GM23338 (cell line): ENCODE measurements around the gene EPHB3. TPM values are rescaled to one million over a fixed set of nuclear protein-coding genes. Genes with fewer than 3 reads are reported as not detected.

ENCODE experiments used
- ATAC-seq: fragments of 200-7000 bp; cut with Tn5 transposase; 3 replicates; pipeline ENCODE4 v1.9.1; 2020
- DNase-seq: peaks from one replicate; pipeline ENCODE4 v3.0.0-alpha.2; 2015; ENCODE audit warnings: low spot score
- H2AFZ ChIP-seq: fragments of 200-600 bp; sonication (generic); 2 replicates; pipeline ENCODE4 v1.8.0; 2016; ENCODE audit warnings: antibody characterized with exemption, mild to moderate bottlenecking, moderate library complexity
- H3F3A ChIP-seq: fragments of 200-600 bp; sonication (generic); replicated peaks from 2 replicates; pipeline ENCODE4 v1.8.0; 2017; ENCODE audit warnings: antibody characterized with exemption, mixed run types, low read depth
- H3K27ac ChIP-seq: fragments of 200-600 bp; sonication (generic); 2 replicates; pipeline ENCODE4 v1.6.1; 2016; ENCODE audit warnings: low read depth
- H3K27me3 ChIP-seq: fragments of 200-600 bp; sonication (generic); 2 replicates; pipeline ENCODE4 v1.8.0; 2016; ENCODE audit warnings: mild to moderate bottlenecking, mixed run types, moderate library complexity; ENCODE audit not compliant: insufficient read depth
- H3K36me3 ChIP-seq: fragments of 200-600 bp; sonication (generic); 2 replicates; pipeline ENCODE4 v1.8.0; 2016; ENCODE audit warnings: mild to moderate bottlenecking; ENCODE audit not compliant: insufficient read depth
- H3K4me1 ChIP-seq: fragments of 200-600 bp; sonication (generic); 2 replicates; pipeline ENCODE4 v1.8.0; 2016; ENCODE audit warnings: mild to moderate bottlenecking, moderate library complexity; ENCODE audit not compliant: insufficient read depth
- H3K4me2 ChIP-seq: fragments of 200-600 bp; sonication (generic); 2 replicates; pipeline ENCODE4 v1.7.1; 2017; ENCODE audit warnings: mixed run types
- H3K4me3 ChIP-seq: fragments of 200-600 bp; sonication (generic); 2 replicates; pipeline ENCODE4 v1.6.1; 2016; ENCODE audit warnings: mixed run types
- H3K79me2 ChIP-seq: fragments of 200-600 bp; sonication (generic); replicated peaks from 2 replicates; pipeline ENCODE4 v1.8.0; 2017; ENCODE audit warnings: mild to moderate bottlenecking; ENCODE audit not compliant: insufficient read depth
- H3K9me2 ChIP-seq: fragments of 200-600 bp; sonication (generic); 2 replicates; pipeline ENCODE4 v1.8.0; 2017; ENCODE audit not compliant: insufficient read depth
- H4K20me1 ChIP-seq: fragments of 200-600 bp; sonication (generic); replicated peaks from 2 replicates; pipeline ENCODE4 v1.8.0; 2017; ENCODE audit warnings: mild to moderate bottlenecking; ENCODE audit not compliant: insufficient read depth
- H3K27ac Mint-ChIP-seq: 2 replicates; pipeline ENCODE4 v1.8.0; 2020; ENCODE audit warnings: inconsistent platforms, mild to moderate bottlenecking, moderate library complexity, mixed read lengths
- H3K27me3 Mint-ChIP-seq: 3 replicates; pipeline ENCODE4 v1.8.0; 2022; ENCODE audit warnings: low read depth, mild to moderate bottlenecking, moderate library complexity, mixed read lengths, inconsistent platforms; ENCODE audit not compliant: insufficient read depth, poor library complexity
- H3K36me3 Mint-ChIP-seq: 3 replicates; pipeline ENCODE4 v1.8.0; 2021; ENCODE audit warnings: low read depth, mild to moderate bottlenecking, inconsistent platforms, moderate library complexity, mixed read lengths
- H3K4me1 Mint-ChIP-seq: 3 replicates; pipeline ENCODE4 v1.8.0; 2020; ENCODE audit warnings: mild to moderate bottlenecking, inconsistent platforms, mixed read lengths
- H3K4me3 Mint-ChIP-seq: 3 replicates; pipeline ENCODE4 v1.8.0; 2021; ENCODE audit warnings: moderate library complexity, mild to moderate bottlenecking, inconsistent platforms, mixed read lengths
- H3K9me3 Mint-ChIP-seq: 3 replicates; pipeline ENCODE4 v1.8.0; 2020; ENCODE audit warnings: moderate library complexity, mild to moderate bottlenecking, inconsistent platforms, mixed read lengths
- CREB1 ChIP-seq: fragments of 250-450 bp; sonication (Bioruptor Pico); IDR thresholded peaks from 2 replicates; pipeline ENCODE4 v1.5.0; 2020; ENCODE audit warnings: low read depth, mild to moderate bottlenecking, moderate library complexity
- CTCF ChIP-seq, 2 experiments: fragments of 200-600 bp in 1 of 2; sonication (generic) in 1 of 2; conservative IDR thresholded peaks; 2 replicates each; pipeline versions ENCODE4 v1.5.1 to v1.6.1; 2016 to 2017; ENCODE audit warnings: antibody characterized with exemption in 2 of 2, low read depth in 2 of 2, mild to moderate bottlenecking in 2 of 2, moderate library complexity in 1 of 2
- EZH2 ChIP-seq: fragments of 200-600 bp; sonication (generic); IDR thresholded peaks from one replicate; pipeline ENCODE4 v1.8.0; 2017; ENCODE audit warnings: antibody characterized with exemption, mild to moderate bottlenecking, low read depth; ENCODE audit not compliant: unreplicated experiment
- EZH2phosphoT487 ChIP-seq: fragments of 200-600 bp; sonication (generic); IDR thresholded peaks from one replicate; pipeline ENCODE4 v1.8.1; 2018; ENCODE audit warnings: antibody characterized with exemption; ENCODE audit not compliant: unreplicated experiment
- JUNB ChIP-seq: IDR thresholded peaks from one replicate; pipeline ENCODE4 v1.6.1; 2016; ENCODE audit warnings: antibody characterized with exemption; ENCODE audit not compliant: unreplicated experiment
- NANOG ChIP-seq: IDR thresholded peaks from 2 replicates; pipeline ENCODE4 v1.6.1; 2016; ENCODE audit warnings: antibody characterized with exemption, borderline replicate concordance
- POLR2AphosphoS5 ChIP-seq: IDR thresholded peaks from 2 replicates; pipeline ENCODE4 v1.6.1; 2016; ENCODE audit warnings: antibody characterized with exemption, low read depth
- STAT1 ChIP-seq: IDR thresholded peaks from one replicate; pipeline ENCODE4 v1.6.1; 2016; ENCODE audit warnings: antibody characterized with exemption; ENCODE audit not compliant: unreplicated experiment
- ZNF114 ChIP-seq: fragments of 250-450 bp; sonication (Bioruptor Pico); IDR thresholded peaks from 2 replicates; pipeline ENCODE4 v1.5.0; 2020; ENCODE audit warnings: mild to moderate bottlenecking, moderate library complexity
- ZNF331 ChIP-seq: fragments of 250-450 bp; sonication (Bioruptor Pico); IDR thresholded peaks from 2 replicates; pipeline ENCODE4 v1.5.0; 2020; ENCODE audit warnings: low read depth, mild to moderate bottlenecking, moderate library complexity
- ZNF462 ChIP-seq: fragments of 250-450 bp; sonication (Bioruptor Pico); IDR thresholded peaks from 2 replicates; pipeline ENCODE4 v1.5.0; 2020; ENCODE audit warnings: mild to moderate bottlenecking, moderate library complexity
- polyA plus RNA-seq: library from polyadenylated mRNA; unstranded; fragments of >200 nt; fragmentation: Nextera tagmentation; extraction: Ambion mirVana; gene quantifications from 2 replicates; pipeline ENCODE4 v1.2.1, GENCODE V29; 2016
- total RNA-seq: library from RNA; depleted of rRNA; stranded (reverse); fragments of >200 nt; shearing (Covaris generic); gene quantifications from 2 replicates; pipeline ENCODE4 v1.2.3, GENCODE V29; 2014
- TF ChIP-seq, protein P1 (sequence below): IDR thresholded peaks from 2 replicates; pipeline ENCODE4 v1.6.1; 2016; ENCODE audit warnings: antibody characterized with exemption
- TF ChIP-seq, protein P2 (sequence below): IDR thresholded peaks from one replicate; pipeline ENCODE4 v1.6.1; 2018; ENCODE audit warnings: antibody characterized with exemption; ENCODE audit not compliant: unreplicated experiment

The EPHB3 gene
- total and polyA plus RNA-seq, 2 experiments from 2014 or later, result 0.57 to 2.0 TPM

- no peaks in the 10 kb centered on the region for H3K9me2 ChIP-seq
- ATAC-seq (no peak), DNase-seq (no peak)
- Mint-ChIP-seq H3K4me3 (no peak overlapping the region), H3K27ac (no peak overlapping the region), H3K9me3 (peaks cover 5% of the 10 kb centered on the region; the same call in 2 of the 3 replicates), H3K4me1 (peaks cover 10% of the 10 kb centered on the region), H3K27me3 (peaks cover 13% of the 10 kb centered on the region), H3K36me3 (no peaks in the 10 kb centered on the region)
- no peak overlapping the region for H3K4me2 ChIP-seq
- H3K4me1 ChIP-seq, result peaks cover 10% of the 10 kb centered on the region; the same call in 1 of the 2 replicates
- TF ChIP-seq ZNF331 (CRISPR knock-in tag) (no peak), CTCF (conservative IDR thresholded peaks at IDR 0.05; ENCODE audit: low read depth in 2 of 2) (no peak), ZNF114 (CRISPR knock-in tag) (no peak), NANOG (no peak), ZNF462 (CRISPR knock-in tag) (no peak), JUNB (no peak), CREB1 (CRISPR knock-in tag) (no peak), POLR2AphosphoS5 (no peak), EZH2 (no peak), STAT1 (no peak), EZH2phosphoT487 (no peak)
- TF ChIP-seq, protein P1, sequence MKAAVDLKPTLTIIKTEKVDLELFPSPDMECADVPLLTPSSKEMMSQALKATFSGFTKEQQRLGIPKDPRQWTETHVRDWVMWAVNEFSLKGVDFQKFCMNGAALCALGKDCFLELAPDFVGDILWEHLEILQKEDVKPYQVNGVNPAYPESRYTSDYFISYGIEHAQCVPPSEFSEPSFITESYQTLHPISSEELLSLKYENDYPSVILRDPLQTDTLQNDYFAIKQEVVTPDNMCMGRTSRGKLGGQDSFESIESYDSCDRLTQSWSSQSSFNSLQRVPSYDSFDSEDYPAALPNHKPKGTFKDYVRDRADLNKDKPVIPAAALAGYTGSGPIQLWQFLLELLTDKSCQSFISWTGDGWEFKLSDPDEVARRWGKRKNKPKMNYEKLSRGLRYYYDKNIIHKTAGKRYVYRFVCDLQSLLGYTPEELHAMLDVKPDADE, result no peak
- TF ChIP-seq, protein P2, sequence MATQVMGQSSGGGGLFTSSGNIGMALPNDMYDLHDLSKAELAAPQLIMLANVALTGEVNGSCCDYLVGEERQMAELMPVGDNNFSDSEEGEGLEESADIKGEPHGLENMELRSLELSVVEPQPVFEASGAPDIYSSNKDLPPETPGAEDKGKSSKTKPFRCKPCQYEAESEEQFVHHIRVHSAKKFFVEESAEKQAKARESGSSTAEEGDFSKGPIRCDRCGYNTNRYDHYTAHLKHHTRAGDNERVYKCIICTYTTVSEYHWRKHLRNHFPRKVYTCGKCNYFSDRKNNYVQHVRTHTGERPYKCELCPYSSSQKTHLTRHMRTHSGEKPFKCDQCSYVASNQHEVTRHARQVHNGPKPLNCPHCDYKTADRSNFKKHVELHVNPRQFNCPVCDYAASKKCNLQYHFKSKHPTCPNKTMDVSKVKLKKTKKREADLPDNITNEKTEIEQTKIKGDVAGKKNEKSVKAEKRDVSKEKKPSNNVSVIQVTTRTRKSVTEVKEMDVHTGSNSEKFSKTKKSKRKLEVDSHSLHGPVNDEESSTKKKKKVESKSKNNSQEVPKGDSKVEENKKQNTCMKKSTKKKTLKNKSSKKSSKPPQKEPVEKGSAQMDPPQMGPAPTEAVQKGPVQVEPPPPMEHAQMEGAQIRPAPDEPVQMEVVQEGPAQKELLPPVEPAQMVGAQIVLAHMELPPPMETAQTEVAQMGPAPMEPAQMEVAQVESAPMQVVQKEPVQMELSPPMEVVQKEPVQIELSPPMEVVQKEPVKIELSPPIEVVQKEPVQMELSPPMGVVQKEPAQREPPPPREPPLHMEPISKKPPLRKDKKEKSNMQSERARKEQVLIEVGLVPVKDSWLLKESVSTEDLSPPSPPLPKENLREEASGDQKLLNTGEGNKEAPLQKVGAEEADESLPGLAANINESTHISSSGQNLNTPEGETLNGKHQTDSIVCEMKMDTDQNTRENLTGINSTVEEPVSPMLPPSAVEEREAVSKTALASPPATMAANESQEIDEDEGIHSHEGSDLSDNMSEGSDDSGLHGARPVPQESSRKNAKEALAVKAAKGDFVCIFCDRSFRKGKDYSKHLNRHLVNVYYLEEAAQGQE, result no peak
- H3K27ac ChIP-seq, result no peak overlapping the region
- no peaks in the 10 kb centered on the region for H3K79me2 ChIP-seq
- H4K20me1 ChIP-seq, result no peaks in the 10 kb centered on the region
- H2AFZ ChIP-seq, result no peak overlapping the region
- peaks cover 4% of the 10 kb centered on the region; the same call in 1 of the 2 replicates for H3K27me3 ChIP-seq
- no peaks in the 10 kb centered on the region for H3F3A ChIP-seq
- no peaks in the 10 kb centered on the region for H3K36me3 ChIP-seq
- H3K4me3 ChIP-seq, result no peak overlapping the region
Observed at GRCh38 chr3:184615396-184615795, 53.8 kb downstream of the EPHB3 start.
